Psoas muscle (tissue), 8 donors: ENCODE results near the gene GIPC2. TPM values are rescaled to one million over a fixed set of nuclear protein-coding genes. Genes with fewer than 3 reads are reported as not detected.

ENCODE experiments used
- ATAC-seq, 4 donors: fragments of 200-7000 bp; cut with Tn5 transposase; one replicate each; pipeline ENCODE4 v1.9.1; 2020; ENCODE audit warnings: moderate library complexity in 3 of 4, mild to moderate bottlenecking in 2 of 4
- DNase-seq, 2 donors: peaks; one replicate each; pipeline ENCODE4 v3.0.0-alpha.2; 2020
- H3K27ac ChIP-seq: fragments of 200-600 bp; one replicate; pipeline ENCODE4 v1.8.0; 2022
- H3K27me3 ChIP-seq, 3 donors: fragments of 200-600 bp in 1 of 3; one replicate each; pipeline versions ENCODE4 v1.6.1 to v1.8.0; 2013 to 2022; ENCODE audit warnings: low read length in 2 of 3, mild to moderate bottlenecking in 2 of 3, moderate library complexity in 1 of 3; ENCODE audit not compliant: insufficient read depth in 3 of 3
- H3K36me3 ChIP-seq, 2 donors: fragments of 200-600 bp in 1 of 2; one replicate each; pipeline versions ENCODE4 v1.6.1 to v1.8.0; 2013 to 2022; ENCODE audit warnings: low read depth in 1 of 2, mild to moderate bottlenecking in 1 of 2, moderate library complexity in 1 of 2; ENCODE audit not compliant: insufficient read depth in 1 of 2
- H3K4me1 ChIP-seq: fragments of 200-600 bp; one replicate; pipeline ENCODE4 v1.8.0; 2022
- H3K4me3 ChIP-seq: fragments of 200-600 bp; one replicate; pipeline ENCODE4 v1.8.0; 2022; ENCODE audit warnings: mild to moderate bottlenecking
- H3K9me3 ChIP-seq: fragments of 200-600 bp; one replicate; pipeline ENCODE4 v1.8.0; 2022
- WGBS, 3 donors: extraction: QIAGEN DNeasy Blood & Tissue Kit; methylation state at CpG; one replicate each; pipeline versions ENCODE4 v1.1.6 to v1.1.7; 2013; 5-methylcytosine and 5-hydroxymethylcytosine counted together
- intact Hi-C, 2 donors: fragments of 100-400 bp; cut with DNase I; formaldehyde crosslinking; loops; one replicate each; pipeline versions ENCODE4 v1.11.0 to v1.14.2; 2022
- polyA plus RNA-seq, 3 donors: library from polyadenylated mRNA; stranded (reverse); fragments of 200-250 nt; gene quantifications; one replicate each; pipeline ENCODE4 v1.2.3, GENCODE V29; 2013
- total RNA-seq, 4 donors: library from RNA; stranded (reverse); fragmentation: NEBNext Ultra II Directional in 2 of 4; extraction: Animal tissue kit (Norgen Biotek cat#: 25700) in 2 of 4; gene quantifications; one replicate each; pipeline versions ENCODE4 v1.2.1 to v1.2.4, GENCODE V29; 2021 to 2023
- TF ChIP-seq, protein P1 (sequence below): fragments of 200-600 bp; IDR thresholded peaks from one replicate; pipeline ENCODE4 v1.8.0; 2022; ENCODE audit warnings: antibody characterized with exemption
- donor health status: healthy with polysubstance abuse.
- donor health status: DM: no; HTN: no; CAD: no; lungs with moderate emphysema.
- donor health status: Bipolar disorder and iron deficiency.
- donor health status: healthy.
- donor health status: DM: yes; HTN: yes; CAD: no.
- donor health status: DM: no; HTN: no; CAD: no.
- donor health status: DM: no; HTN: no; CAD: no.
- donor health status: DM: yes; HTN: yes; CAD: no.

Gene GIPC2
- total and polyA plus RNA-seq, 7 donors = 0.68 to 1.6 (median 1.2) TPM

GRCh38 chr1:78038491-78038939, 7.3 kb upstream of the GIPC2 start:
- TF ChIP-seq, protein P1, sequence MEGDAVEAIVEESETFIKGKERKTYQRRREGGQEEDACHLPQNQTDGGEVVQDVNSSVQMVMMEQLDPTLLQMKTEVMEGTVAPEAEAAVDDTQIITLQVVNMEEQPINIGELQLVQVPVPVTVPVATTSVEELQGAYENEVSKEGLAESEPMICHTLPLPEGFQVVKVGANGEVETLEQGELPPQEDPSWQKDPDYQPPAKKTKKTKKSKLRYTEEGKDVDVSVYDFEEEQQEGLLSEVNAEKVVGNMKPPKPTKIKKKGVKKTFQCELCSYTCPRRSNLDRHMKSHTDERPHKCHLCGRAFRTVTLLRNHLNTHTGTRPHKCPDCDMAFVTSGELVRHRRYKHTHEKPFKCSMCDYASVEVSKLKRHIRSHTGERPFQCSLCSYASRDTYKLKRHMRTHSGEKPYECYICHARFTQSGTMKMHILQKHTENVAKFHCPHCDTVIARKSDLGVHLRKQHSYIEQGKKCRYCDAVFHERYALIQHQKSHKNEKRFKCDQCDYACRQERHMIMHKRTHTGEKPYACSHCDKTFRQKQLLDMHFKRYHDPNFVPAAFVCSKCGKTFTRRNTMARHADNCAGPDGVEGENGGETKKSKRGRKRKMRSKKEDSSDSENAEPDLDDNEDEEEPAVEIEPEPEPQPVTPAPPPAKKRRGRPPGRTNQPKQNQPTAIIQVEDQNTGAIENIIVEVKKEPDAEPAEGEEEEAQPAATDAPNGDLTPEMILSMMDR = no peak
- peak in 2 of 4 donors; percentile 32 to 37 for ATAC-seq

DNA sequence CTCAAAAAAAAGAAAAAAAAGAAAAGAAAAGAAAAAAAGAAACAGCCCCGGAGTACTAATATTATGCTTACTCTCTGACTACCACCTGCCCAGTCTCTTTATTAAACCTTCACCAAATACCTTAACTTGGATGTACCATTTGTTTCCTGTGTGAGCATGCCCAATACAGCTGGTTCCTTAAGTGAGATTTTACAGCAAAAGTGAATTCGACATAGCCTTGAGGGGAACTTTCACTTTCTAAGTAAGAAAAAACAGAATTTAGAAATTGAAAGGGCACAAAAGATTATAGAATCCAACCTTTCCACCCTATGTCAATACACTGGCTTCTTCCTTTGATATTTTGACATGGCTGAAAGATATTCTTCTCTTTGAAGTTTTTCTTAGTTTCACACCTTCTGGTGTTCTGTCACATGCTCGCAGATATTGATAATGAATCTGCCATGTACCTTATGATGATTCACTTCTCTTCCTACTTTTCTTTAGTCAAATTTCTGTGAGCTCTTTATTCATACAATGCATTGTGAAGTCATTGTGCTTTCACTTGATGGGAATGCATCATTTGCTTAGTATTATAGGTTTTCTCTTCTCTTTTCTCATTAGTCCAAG, 5.2 kb upstream of the GIPC2 start:
- no peaks in the 10 kb centered on the region for H3K27me3 ChIP-seq
- no peaks in the 10 kb centered on the region for H3K9me3 ChIP-seq
- DNase-seq = no peak
- peaks cover 12% of the 10 kb centered on the region for H3K4me1 ChIP-seq
- TF ChIP-seq, protein P1 = no peak
- H3K27ac ChIP-seq = no peak overlapping the region
- no peak overlapping the region for H3K4me3 ChIP-seq
- ATAC-seq = no peak
- whole genome bisulfite sequencing, 3 donors = 75 to 85% (median 76%) methylated on average over 3 of the region's 3 CpGs
- intact Hi-C loops = no loop called here
- no peaks in the 10 kb centered on the region for H3K36me3 ChIP-seq

More at GRCh38 chr1:78038491-78038939, 7.3 kb upstream of the GIPC2 start:
- Histone ChIP-seq H3K27me3 (no peaks in the 10 kb centered on the region), H3K9me3 (no peaks in the 10 kb centered on the region), H3K27ac (no peak overlapping the region), H3K4me1 (peaks cover 9% of the 10 kb centered on the region), H3K4me3 (no peak overlapping the region), H3K36me3 (no peaks in the 10 kb centered on the region)
- DNase-seq = no peak
- intact Hi-C loops = no loop called here

- Histone ChIP-seq H3K9me3 (no peaks in the 10 kb centered on the region), H3K4me1 (peaks cover 21% of the 10 kb centered on the region), H3K27me3 (no peaks in the 10 kb centered on the region), H3K4me3 (no peak overlapping the region), H3K36me3 (no peaks in the 10 kb centered on the region), H3K27ac (no peak overlapping the region)
- intact Hi-C loops = no loop called here
- no peak for DNase-seq
- WGBS, 3 donors = 31 to 59% (median 32%) methylated on average over 3 of the region's 3 CpGs
- ATAC-seq = no peak
- TF ChIP-seq, protein P1 = no peak
Measured at GRCh38 chr1:78043436-78043835, 2.3 kb upstream of the GIPC2 start.

GRCh38 chr1:78044796-78045562, 787 bp upstream of the GIPC2 start:
- no peaks in the 10 kb centered on the region for H3K9me3 ChIP-seq
- ATAC-seq (no peak), DNase-seq (no peak)
- intact Hi-C loops = loop anchor here (5.0 kb wide), 2 partner anchors 33 to 67 kb away; no protein-coding TSS in a partner anchor
- TF ChIP-seq, protein P1 = no peak
- H3K36me3 ChIP-seq = no peaks in the 10 kb centered on the region
- H3K27me3 ChIP-seq = no peaks in the 10 kb centered on the region
- 71 to 74% (median 71%) methylated on average over 14 of the region's 14 CpGs for WGBS, 3 donors
- peaks cover 22% of the 10 kb centered on the region for H3K4me1 ChIP-seq
- H3K27ac ChIP-seq = peak overlapping the region; percentile 77
- H3K4me3 ChIP-seq = peak overlapping the region; percentile 79
